Measurements from ENCODE around the gene HDAC4. TPM values are rescaled to one million over a fixed set of nuclear protein-coding genes. Genes with fewer than 3 reads are reported as not detected.

HDAC4 gene
- total and polyA plus RNA-seq, 9 of the 15 experiments (the other 6 are each of a cell fraction or from before 2014, with no cell fraction given): 0.11 to 20.2 (median 4.0) TPM

DNA sequence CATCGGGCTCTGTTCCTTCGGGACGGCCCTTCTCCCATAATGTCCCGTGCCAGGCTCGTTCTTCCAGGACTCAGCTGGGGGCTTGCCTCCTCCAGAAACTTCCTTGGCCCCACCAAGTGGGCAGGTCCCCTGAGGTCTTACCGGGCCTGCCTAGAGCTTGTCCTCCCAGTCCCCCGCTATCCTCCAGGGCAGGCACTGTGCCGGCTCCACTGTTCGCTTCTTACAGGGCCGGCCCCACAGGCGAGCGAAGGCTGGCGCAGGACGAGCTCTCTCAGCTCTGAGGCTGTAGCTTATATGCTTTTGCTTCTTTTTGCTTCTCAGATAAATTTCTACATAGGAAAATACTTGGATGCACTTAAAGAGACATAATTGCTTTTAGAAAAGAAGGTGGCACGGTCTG, 323.6 kb downstream of the HDAC4 start (continued):
- no peak for TF ChIP-seq ZNF717 (CRISPR knock-in tag; IDR thresholded peaks at IDR 0.05)

DNA sequence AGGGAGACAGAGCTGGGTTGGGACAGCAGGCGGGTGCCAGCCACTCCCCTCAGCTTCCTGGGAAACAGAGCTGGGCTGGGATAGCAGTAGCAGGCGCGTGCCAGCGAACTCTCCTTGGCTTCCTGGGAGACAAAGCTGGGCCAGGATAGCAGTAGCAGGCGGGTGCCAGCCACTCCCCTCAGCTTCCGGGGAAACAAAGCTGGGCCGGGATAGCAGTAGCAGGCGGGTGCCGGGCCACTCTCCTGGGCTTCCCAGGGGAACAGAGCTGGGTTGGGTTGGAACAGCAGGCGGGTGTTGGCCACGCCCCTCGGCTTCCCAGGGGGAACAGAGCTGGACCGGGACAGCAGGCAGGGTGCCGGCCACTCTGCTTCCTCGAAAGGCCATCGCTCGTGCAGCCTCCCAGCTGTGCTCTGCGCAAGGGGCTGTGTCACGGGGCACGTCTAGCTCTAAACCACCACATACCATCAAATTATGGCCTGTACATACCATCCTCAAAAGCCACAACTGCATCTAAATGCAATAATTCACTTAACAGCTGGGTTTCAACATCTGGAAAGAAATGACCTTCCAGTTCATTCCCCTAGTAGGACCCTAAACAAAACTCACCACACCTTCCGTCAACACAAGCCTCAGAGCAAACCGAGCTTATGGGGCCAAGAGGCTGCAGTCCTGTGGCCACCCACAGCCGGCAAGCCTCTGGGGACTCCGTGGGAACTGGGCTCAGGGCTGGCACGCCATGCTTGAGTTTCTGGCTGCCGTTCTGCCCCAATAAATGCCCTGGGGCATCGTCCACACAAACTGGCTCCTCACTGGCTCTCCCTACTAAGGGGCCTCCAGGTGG, 324.7 kb downstream of the HDAC4 start:
- in situ Hi-C loops (cut with MboI): no loop called here
- no peak overlapping the region for H3K4me3 ChIP-seq

More for the DNA sequence above, 324.7 kb downstream of the HDAC4 start:
- H3K9me1 ChIP-seq (ENCODE audit: control insufficient read depth, insufficient read depth, low read length): no peaks in the 10 kb centered on the region
- DNase-seq (ENCODE audit: extremely low read depth in 1 of 4, low spot score in 3 of 4): no peak
- H2AFZ ChIP-seq (ENCODE audit: low read depth, low read length): no peak overlapping the region
- no peaks in the 10 kb centered on the region for H4K20me1 ChIP-seq (replicated peaks; ENCODE audit: control insufficient read depth, insufficient read depth, low read length)
- FAIRE-seq: no peak
- no peaks in the 10 kb centered on the region for H3K4me1 ChIP-seq (replicated peaks in 1 of 2; ENCODE audit: control insufficient read depth in 2 of 2, insufficient read depth in 2 of 2, low read length in 2 of 2)
- WGBS (ENCODE audit: insufficient coverage, low coverage, missing lambda C conversion rate): 84% methylated on average over 15 of the region's 27 CpGs
- no peaks in the 10 kb centered on the region for H3K27me3 ChIP-seq (ENCODE audit: control insufficient read depth in 2 of 2, insufficient read depth in 2 of 2, low read length in 2 of 2)
- H3K9ac ChIP-seq (ENCODE audit: insufficient read depth in 1 of 2, low read depth in 2 of 2, low read length in 2 of 2): no peak overlapping the region; a peak in 1 of 4 replicates
- 0 out of 3 replicates have a peak, but pooled peaks cover 2% of the 10 kb centered on the region for H3K36me3 ChIP-seq (ENCODE audit: control insufficient read depth, insufficient read depth, low read length)
- H3K27ac ChIP-seq (ENCODE audit: extremely low read depth, low read depth, low read length): no peak overlapping the region
- H3K9me3 ChIP-seq (replicated peaks; ENCODE audit: control insufficient read depth, insufficient read depth, low read depth, low read length): no peaks in the 10 kb centered on the region
- no peak overlapping the region for H3K4me2 ChIP-seq (ENCODE audit: insufficient read depth, low read length)
- CTCF ChIA-PET (ENCODE audit: low intra/inter-chr PET ratio): no interaction called here
- no peak for ATAC-seq
- TF ChIP-seq ZBTB1 (CRISPR knock-in tag; IDR thresholded peaks at IDR 0.05; ENCODE audit: borderline replicate concordance, low read depth) (no peak), MAZ (CRISPR knock-in tag; conservative IDR thresholded peaks at IDR 0.05 in 1 of 2, IDR thresholded peaks at IDR 0.05 in 1 of 2) (no peak), CBX2 (IDR thresholded peaks at IDR 0.05; ENCODE audit: insufficient read depth, low read length, poor library complexity, severe bottlenecking) (no peak)
- TF ChIP-seq, protein P1, sequence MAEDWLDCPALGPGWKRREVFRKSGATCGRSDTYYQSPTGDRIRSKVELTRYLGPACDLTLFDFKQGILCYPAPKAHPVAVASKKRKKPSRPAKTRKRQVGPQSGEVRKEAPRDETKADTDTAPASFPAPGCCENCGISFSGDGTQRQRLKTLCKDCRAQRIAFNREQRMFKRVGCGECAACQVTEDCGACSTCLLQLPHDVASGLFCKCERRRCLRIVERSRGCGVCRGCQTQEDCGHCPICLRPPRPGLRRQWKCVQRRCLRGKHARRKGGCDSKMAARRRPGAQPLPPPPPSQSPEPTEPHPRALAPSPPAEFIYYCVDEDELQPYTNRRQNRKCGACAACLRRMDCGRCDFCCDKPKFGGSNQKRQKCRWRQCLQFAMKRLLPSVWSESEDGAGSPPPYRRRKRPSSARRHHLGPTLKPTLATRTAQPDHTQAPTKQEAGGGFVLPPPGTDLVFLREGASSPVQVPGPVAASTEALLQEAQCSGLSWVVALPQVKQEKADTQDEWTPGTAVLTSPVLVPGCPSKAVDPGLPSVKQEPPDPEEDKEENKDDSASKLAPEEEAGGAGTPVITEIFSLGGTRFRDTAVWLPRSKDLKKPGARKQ (CRISPR knock-in tag; IDR thresholded peaks at IDR 0.05): no peak
- TF ChIP-seq, protein P2, sequence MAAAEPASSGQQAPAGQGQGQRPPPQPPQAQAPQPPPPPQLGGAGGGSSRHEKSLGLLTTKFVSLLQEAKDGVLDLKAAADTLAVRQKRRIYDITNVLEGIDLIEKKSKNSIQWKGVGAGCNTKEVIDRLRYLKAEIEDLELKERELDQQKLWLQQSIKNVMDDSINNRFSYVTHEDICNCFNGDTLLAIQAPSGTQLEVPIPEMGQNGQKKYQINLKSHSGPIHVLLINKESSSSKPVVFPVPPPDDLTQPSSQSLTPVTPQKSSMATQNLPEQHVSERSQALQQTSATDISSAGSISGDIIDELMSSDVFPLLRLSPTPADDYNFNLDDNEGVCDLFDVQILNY (CRISPR knock-in tag; IDR thresholded peaks at IDR 0.05): no peak
- TF ChIP-seq, protein P3, sequence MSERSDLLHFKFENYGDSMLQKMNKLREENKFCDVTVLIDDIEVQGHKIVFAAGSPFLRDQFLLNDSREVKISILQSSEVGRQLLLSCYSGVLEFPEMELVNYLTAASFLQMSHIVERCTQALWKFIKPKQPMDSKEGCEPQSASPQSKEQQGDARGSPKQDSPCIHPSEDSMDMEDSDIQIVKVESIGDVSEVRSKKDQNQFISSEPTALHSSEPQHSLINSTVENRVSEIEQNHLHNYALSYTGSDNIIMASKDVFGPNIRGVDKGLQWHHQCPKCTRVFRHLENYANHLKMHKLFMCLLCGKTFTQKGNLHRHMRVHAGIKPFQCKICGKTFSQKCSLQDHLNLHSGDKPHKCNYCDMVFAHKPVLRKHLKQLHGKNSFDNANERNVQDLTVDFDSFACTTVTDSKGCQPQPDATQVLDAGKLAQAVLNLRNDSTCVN (CRISPR knock-in tag; IDR thresholded peaks at IDR 0.05): no peak
- BruUV-seq (replicated peaks): no TSS peak
- H3K79me2 ChIP-seq (ENCODE audit: control insufficient read depth, insufficient read depth, low read length): no peaks in the 10 kb centered on the region
- POLR2A ChIA-PET: no interaction called here
- intact Hi-C loops (cut with micrococcal nuclease): no loop called here
